Neural crest cell (in vitro differentiated cells): Measurements from ENCODE around the gene CNTN5. TPM values are rescaled to one million over a fixed set of nuclear protein-coding genes. Genes with fewer than 3 reads are reported as not detected.

Experiments used
- DNase-seq: peaks from one replicate; pipeline ENCODE4 v3.0.0; 2021; ENCODE audit warnings: low read depth, mixed read lengths, low spot score
- H3K27ac Mint-ChIP-seq: one replicate; pipeline ENCODE4 v1.8.0; 2021; ENCODE audit warnings: mild to moderate bottlenecking, mixed read lengths; ENCODE audit not compliant: unreplicated experiment
- H3K27me3 Mint-ChIP-seq: 2 replicates; pipeline ENCODE4 v1.8.0; 2021; ENCODE audit warnings: low read depth, mild to moderate bottlenecking, mixed read lengths
- H3K36me3 Mint-ChIP-seq: 2 replicates; pipeline ENCODE4 v1.8.0; 2021; ENCODE audit warnings: low read depth, mild to moderate bottlenecking, mixed read lengths
- H3K4me1 Mint-ChIP-seq: 2 replicates; pipeline ENCODE4 v1.8.0; 2021; ENCODE audit warnings: mixed read lengths
- H3K4me3 Mint-ChIP-seq: one replicate; pipeline ENCODE4 v1.8.0; 2021; ENCODE audit warnings: mild to moderate bottlenecking, mixed read lengths
- H3K9me3 Mint-ChIP-seq: 2 replicates; pipeline ENCODE4 v1.8.0; 2021; ENCODE audit warnings: mixed read lengths
- CTCF ChIP-seq: fragments of 200-600 bp; sonication (generic); conservative IDR thresholded peaks from 2 replicates; pipeline ENCODE4 v1.5.0; 2021; ENCODE audit warnings: antibody characterized with exemption, mild to moderate bottlenecking
- total RNA-seq: library from RNA; stranded (reverse); gene quantifications from 2 replicates; pipeline ENCODE4 v1.2.1, GENCODE V29; 2021

Gene CNTN5
- total RNA-seq, 1 donor from 2014 or later: not detected

- H3K4me1 Mint-ChIP-seq: no peaks in the 10 kb centered on the region
- H3K27me3 Mint-ChIP-seq: no peaks in the 10 kb centered on the region
- peaks cover 3% of the 10 kb centered on the region for H3K9me3 Mint-ChIP-seq
- no peak for TF ChIP-seq CTCF
- H3K27ac Mint-ChIP-seq: no peak overlapping the region
- no peak for DNase-seq
- no peak overlapping the region for H3K4me3 Mint-ChIP-seq
- no peaks in the 10 kb centered on the region for H3K36me3 Mint-ChIP-seq
Observed at GRCh38 chr11:99795999-99796398, 775.2 kb downstream of the CNTN5 start.

- no peak for TF ChIP-seq CTCF
- Mint-ChIP-seq H3K36me3 (no peaks in the 10 kb centered on the region), H3K27me3 (no peaks in the 10 kb centered on the region), H3K4me1 (no peaks in the 10 kb centered on the region), H3K9me3 (peaks cover 5% of the 10 kb centered on the region), H3K4me3 (no peak overlapping the region), H3K27ac (no peak overlapping the region)
- DNase-seq: no peak
Observed at GRCh38 chr11:99803501-99803900, 782.8 kb downstream of the CNTN5 start.

DNA sequence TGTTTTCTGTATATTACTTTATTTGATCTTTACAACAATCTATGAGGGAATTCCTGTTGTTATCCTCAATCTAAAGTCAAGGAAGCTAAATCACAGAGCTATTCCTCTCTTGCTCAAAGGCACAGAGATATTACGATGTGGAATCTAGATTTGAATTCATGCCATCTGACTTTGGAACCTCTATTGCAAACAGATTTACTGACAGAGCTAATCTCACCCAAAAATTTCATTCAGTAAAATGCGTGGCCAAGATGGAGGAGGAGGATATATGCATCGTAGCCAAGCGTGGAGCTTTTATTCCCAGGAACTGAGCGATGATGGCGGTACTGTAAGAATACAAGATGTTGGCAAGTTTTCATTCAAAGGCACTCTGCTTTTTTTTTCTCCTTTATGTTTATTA is 791.8 kb downstream of the CNTN5 start:
- no peak for DNase-seq
- TF ChIP-seq CTCF: no peak
- H3K36me3 Mint-ChIP-seq: no peaks in the 10 kb centered on the region
- H3K27ac Mint-ChIP-seq: no peak overlapping the region
- no peaks in the 10 kb centered on the region for H3K4me1 Mint-ChIP-seq
- no peak overlapping the region for H3K4me3 Mint-ChIP-seq
- peaks cover 4% of the 10 kb centered on the region for H3K27me3 Mint-ChIP-seq
- H3K9me3 Mint-ChIP-seq: no peaks in the 10 kb centered on the region

GRCh38 chr11:99814021-99814420 is 793.3 kb downstream of the CNTN5 start:
- H3K9me3 Mint-ChIP-seq: no peaks in the 10 kb centered on the region
- no peak overlapping the region for H3K4me3 Mint-ChIP-seq
- no peak overlapping the region for H3K27ac Mint-ChIP-seq
- no peak for TF ChIP-seq CTCF
- no peaks in the 10 kb centered on the region for H3K4me1 Mint-ChIP-seq
- no peak for DNase-seq
- peaks cover 4% of the 10 kb centered on the region for H3K27me3 Mint-ChIP-seq
- H3K36me3 Mint-ChIP-seq: no peaks in the 10 kb centered on the region

DNA sequence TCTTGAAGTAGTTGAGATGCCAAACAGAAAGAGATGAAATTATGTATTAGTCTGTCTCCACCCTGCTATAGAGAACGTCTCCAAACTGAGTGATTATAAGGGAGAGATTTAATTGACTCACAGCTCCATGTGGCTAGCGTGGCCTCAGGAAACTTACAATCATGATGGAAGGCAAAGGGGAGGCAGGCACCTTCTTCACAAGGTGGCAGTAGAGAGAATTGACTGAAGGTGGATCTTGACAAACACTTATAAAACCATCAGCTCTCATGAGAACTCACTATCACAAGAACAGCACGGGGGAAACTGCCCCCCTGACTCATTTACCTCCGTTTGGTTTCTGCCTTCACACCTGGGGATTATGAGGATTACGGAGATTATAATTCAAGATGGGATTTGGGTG is 794.0 kb downstream of the CNTN5 start:
- Mint-ChIP-seq H3K27me3 (peaks cover 4% of the 10 kb centered on the region), H3K4me1 (no peaks in the 10 kb centered on the region), H3K36me3 (no peaks in the 10 kb centered on the region)

More for the DNA sequence above, 794.0 kb downstream of the CNTN5 start:
- Mint-ChIP-seq H3K27ac (no peak overlapping the region), H3K9me3 (peaks cover 2% of the 10 kb centered on the region), H3K4me3 (no peak overlapping the region)
- TF ChIP-seq CTCF: no peak
- no peak for DNase-seq
